H54 (cell line): ENCODE data around the gene IP6K1.
"Not testable (repeated sequence)": the region's sequence is repeated elsewhere in the genome, so short reads cannot be mapped to it uniquely, and the experiment has no call there.

Source experiments
- DNase-seq: peaks from one replicate; pipeline ENCODE4 v3.0.0; 2011; ENCODE audit warnings: low spot score, mixed read lengths; ENCODE audit not compliant: insufficient read length
- FAIRE-seq: peaks from 3 replicates; lab custom pipeline; 2011; peaks lifted over from hg19 to GRCh38; lab: Jason Lieb, UNC
- POLR2A ChIP-seq: IDR thresholded peaks from 2 replicates; pipeline ENCODE4 v1.6.1; 2011; ENCODE audit warnings: low read depth, mild to moderate bottlenecking, low read length

Gene IP6K1

DNA sequence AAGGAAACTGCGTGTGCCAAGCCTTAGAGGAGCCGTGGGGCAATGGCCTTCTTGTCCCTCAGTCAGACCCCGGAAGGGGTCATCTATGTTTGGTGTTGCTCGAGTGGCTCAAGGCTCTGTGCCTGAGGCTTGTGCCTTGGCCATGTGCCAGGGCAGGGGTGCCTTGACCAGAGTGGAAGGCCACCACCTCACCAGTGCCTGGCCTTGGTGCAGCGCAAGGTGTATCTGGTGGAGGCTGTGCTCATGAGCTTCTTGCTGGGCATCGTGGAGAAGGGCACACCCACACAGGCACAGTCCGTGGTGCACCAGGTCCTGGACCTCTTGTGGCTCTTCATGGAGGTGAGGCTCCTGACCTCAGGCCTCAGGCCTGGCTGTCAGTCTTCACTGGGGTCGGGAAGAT lies 86.3 kb downstream of the IP6K1 start:
- DNase-seq (no peak), FAIRE-seq (no peak)
- no peak for TF ChIP-seq POLR2A

DNA sequence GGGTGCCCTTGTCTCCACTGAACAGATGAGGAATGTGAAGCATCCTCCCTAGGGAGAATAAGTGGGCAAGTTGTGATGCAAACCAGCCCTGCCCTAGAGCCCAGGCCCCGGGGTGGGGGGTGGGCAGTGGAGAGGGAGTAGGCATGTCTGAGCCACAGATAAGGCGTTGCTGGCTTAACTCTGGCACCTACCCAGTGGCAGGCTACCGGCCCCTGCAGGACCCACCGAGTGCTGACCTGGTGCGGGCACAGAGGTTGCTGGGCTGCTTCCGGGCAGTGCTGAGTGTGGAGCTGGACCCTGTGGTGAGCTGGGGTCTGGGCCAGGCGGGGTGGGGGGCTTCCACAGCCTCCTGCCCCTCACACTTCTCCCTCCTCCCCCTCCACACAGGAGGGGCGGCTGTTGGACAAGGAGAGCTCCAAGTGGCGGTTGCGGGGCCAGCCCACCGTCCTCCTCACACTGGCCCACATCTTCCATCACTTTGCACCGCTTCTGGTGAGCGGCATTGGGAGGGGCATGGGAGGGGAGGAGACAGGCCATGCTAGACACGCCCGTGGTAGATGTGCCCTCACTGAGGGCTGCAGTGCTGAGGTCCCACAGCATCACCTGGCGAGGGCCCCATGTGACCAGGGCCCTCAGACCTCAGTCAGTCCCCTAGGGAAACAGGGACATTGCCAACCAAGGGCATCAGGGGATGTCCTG lies 86.9 kb downstream of the IP6K1 start:
- FAIRE-seq (no peak), DNase-seq (no peak)
- no peak for TF ChIP-seq POLR2A

DNA sequence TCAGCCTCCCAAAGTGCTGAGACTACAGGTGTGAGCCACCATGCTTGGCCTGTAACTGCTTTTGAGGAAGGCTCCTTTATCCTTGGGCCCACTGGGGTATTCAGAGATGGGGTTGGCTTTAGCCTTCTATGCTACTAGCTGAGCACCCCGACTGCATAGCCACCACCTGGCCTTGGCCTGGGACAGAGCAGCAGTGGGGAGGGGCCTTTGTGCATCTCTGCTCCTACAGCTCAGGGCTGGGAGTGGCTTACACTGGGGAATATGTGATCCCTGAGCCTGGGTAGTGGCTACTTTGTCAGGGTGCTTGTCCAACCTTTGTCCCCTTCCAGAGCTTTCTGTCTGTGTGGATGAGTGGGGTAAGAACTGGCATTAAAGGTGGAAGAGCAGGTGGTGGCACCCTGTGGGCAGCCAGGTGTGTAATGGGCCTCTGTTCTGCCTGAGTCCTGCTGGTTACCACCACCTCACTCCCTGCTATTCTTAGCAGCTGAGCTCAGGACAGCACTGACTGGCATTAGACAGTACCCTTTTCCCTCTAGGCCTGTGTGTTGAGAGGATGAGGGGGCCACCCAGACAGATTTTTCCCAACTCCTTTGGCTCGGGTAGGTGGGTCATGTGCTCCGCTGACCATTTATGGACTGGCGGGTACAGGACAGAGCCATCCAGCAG lies 90.9 kb downstream of the IP6K1 start:
- not testable (repeated sequence) for DNase-seq, FAIRE-seq

DNA sequence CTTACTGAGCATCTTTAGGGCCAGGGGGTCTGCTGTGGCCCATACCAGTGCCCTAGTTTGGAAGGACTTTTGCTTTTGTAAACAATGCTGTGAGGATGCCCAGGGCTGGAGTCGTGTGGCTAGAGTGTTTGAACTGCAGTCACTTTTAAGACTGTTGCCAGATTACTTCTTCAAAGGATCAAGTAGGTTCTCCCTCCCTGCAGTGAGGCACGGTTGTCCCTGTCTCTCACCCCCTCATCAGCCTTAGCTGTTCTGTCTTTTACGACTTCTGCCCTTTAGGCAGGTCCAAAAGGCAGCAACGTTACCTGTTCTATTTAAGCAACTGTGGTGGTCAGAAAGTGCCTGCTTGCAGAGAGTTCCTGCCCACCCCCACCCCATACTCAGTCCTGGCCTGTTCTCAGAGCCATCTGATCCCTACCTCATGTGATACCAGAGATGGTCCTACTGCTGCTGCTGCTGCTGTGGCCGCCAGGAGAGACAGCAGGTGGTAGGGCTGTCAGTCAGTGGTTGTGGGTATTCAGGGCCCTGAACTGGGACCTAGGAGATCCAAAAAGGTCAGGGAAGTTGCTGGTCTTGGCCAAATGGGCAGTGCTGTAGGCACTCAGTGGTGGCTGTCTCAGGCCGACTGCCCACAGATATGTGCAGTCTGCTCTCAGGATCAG lies 91.8 kb downstream of the IP6K1 start:
- DNase-seq, FAIRE-seq: not testable (repeated sequence)

DNA sequence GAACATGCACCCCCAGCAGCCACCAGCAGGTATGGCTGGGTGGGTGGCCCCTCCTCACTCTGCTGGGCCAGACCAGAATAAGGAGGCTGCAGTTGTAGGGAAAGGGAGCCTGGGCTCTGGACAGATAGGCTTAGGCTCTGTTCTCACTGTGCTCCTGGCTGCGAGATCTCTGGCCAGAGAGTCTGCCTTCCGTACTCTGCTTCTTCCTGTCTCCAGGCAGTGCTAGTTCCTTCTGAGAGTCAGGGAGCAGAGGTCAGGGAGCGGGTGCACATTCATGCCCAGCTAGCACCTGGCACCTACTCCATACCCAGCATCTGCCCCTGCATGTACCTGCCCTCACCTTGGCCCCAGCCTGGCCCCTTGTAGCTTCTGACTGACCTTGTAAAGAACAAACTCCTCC lies 94.9 kb downstream of the IP6K1 start:
- not testable (repeated sequence) for DNase-seq, FAIRE-seq

DNA sequence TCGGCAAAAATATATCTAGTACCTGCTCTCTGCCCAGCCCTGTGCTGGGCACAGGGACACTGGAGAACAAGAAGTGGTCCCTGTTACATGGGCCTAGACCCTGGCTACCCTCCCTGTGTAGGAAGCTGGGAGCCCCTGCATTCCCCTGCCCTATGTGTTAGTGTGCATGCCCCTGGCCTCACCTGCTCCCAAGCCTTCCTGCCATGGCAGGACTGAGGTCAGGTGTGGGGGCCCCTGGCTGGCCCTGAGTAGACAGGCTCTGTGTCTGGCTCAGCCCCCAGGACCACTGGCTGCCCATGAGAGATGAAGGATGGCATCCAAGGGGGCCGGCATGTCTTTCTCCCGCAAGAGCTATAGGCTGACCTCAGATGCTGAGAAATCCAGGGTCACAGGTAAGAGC lies 95.5 kb downstream of the IP6K1 start:
- not testable (repeated sequence) for FAIRE-seq

DNA sequence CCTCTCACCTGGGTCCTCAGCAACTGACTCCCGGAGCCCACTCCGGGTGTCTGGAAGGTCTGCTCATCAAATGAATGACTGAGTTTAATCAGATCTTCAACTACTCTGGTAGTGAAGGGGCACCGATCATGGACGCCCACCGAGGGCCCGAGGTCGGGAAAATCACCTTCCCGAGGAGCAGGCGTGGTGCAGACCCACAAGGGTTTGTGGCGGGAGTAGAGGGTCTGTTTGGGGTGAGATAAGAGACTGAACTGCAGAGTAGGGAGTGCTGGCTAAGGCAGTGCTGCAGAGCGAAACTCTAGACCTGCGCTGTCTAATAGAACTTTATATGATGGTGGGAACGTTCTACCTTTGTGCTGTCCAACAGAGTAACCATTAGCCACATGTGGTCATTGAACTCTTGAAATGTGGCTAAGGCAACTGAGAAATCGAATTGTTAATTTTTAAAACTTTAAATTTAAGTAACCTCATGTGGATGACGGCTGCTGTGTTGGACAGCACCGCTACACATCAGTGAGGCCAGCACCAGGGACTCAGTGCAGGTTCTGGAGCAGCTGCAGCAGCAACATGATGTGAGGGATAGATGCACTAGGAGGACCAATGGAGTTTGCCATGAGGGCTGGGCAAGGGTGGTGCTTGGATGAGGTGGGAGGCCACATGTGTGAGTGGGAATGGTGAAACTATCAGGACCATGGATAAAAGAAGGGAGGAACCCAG lies 96.3 kb downstream of the IP6K1 start:
- FAIRE-seq, DNase-seq: not testable (repeated sequence)

More for the DNA sequence above, 95.5 kb downstream of the IP6K1 start:
- DNase-seq = not testable (repeated sequence)

DNA sequence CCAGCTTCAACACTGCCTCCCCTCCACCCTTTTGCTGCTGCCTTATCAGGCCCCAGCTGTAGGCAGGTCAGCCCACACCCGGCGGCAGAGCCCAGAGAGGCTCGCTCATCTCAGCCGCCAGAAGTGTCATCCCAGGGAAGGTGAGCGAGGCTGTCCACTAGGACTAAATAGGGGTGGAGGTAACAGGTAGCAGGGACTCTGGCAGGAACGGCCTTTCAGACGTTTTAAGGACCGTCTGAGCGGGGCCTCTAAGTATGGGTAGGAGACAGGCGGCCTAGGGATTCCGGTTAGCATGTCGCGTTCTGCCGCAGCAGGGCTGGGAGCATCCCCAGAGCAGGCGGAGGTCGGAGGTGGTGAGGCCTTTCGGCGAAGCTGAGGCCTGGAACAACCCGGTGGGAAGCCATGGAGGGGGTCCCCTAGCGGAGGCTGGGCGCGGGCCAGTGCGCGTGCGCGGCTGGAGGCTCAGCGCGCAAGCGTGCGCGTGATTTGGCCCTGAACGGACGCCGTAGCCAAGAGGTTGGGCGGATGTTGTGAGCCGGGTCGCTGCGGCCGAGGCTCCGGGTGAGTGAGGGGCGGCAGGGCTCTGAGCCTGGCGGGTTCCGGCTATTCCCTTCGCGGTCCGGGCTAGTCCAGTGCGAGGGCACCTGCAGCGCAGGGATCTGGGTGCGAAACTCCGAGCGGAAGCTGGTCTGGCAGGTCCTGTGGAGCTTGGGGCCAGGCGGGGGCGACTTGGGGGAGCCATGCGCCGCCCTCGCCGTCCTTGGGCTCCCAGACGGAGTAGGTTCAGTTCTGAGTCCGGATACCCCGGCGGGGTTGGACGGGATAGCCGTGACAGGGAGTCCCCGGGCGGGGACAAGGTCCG lies 97.1 kb downstream of the IP6K1 start, which contains the start of the genes MST1 and RNF123:
MST1 (minus strand) TSS at position 429 of the 862 bp plus-strand sequence. CDS start 783 bp downstream, outside the sequence.
RNF123 (plus strand) TSS at position 512 of the 862 bp plus-strand sequence. CDS start 1,609 bp downstream, outside the sequence.
- FAIRE-seq (no peak), DNase-seq (peak; percentile 77)
- TF ChIP-seq POLR2A = peak; percentile 81

DNA sequence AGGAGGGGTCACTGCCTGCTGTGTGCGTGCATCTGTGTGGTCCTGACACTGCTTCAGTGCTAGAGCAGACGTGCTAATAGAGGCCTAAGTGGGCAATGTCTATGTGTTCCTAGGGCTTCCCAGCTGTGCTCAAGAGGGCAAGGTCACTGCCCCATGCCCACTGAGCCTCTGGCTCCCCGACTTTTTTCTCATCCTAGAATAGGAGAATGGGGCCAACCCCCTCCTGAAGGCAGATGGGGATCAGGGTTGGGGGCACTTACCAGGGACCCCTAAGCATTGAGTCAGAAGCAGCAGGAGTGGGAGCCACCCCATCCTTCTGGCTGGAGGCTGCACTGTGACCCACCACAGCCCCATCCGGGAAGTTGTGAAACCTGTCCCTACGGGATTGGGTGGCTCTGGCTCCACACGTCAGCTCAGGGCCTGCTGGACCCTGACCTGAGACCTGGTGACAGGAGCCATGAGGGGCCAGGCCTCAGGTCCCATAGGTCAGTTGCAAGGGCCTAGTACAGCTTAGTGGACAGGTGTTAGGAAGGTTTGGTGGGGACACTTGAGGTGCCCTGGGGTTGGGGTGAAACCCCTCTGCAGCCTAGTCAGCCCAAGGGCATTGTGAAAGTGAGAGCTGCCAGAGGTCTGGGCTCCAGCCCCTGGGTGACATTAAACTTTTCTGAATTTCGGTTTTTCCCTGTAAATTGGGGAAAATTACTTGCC lies 97.8 kb downstream of the IP6K1 start:
- FAIRE-seq, DNase-seq: not testable (repeated sequence)

DNA sequence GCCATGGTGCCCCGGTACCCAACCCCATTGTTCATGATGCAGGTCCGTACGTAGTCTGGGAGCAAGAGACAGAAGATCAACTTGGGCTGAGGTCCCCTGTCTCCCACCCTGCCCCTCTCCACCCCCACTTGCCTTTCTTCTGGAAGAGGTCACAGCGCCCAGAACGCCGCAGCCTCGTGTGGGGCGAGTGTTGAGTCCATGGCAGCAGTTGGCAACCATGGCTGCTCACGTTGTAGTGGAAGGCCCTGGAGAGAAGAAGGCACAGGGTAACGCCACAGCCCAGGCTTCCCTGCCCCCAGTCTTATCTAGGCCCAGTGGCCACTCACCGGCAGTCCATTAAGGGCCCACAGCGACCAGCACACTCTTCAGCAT lies 98.9 kb downstream of the IP6K1 start:
- DNase-seq, FAIRE-seq: not testable (repeated sequence)

DNA sequence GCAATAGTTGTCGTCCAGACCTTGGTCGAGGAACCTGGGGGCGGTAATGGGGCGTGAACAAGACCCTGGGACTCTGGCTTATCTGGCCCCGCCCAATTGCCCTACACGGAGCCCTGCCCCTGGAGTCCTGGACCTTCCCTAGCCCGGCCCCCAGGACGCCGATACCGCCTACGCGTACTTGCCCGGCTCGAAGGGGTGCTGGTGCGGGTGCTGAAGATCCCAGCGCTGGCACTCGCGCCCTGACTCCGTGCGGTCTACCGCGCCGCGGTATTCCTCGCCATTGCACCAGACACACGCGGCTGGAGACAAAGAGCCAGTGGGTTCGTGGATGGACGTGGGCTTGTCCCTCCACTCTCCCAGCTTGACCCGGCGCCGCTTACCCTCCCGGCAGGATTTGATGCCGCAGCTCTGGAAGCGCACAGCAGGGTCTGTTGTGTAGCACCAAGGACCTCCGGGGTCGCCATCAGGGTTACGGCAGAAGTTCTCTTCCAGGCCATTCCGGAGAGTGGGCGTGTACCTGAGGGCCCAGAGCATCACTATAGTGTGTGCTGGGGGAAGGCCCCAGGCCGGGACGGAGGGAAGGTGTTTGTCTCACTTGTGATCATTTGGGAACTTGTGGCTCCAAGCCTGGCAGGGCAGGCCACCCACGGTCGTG lies 99.4 kb downstream of the IP6K1 start:
- not testable (repeated sequence) for FAIRE-seq, DNase-seq

DNA sequence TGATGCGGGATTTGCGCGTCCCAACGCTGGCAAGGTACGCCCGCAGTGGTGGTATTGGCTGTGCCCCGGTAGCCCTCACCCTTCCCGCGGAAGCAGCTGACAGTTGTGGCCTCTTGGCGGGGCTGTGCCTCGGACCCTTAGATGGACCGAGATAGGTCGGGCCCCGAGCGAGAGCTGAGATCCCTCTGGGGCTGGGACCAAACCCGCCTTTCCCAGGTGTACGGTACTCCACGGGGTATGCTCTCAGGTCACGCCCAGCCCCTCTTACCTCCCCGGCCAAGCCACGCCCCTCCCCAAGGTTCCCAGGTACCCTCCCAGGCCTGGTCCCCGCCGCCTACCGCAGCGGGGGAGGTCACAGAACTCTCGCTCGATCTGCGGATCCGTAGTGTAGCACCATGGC lies 100.0 kb downstream of the IP6K1 start:
- FAIRE-seq, DNase-seq: not testable (repeated sequence)

DNA sequence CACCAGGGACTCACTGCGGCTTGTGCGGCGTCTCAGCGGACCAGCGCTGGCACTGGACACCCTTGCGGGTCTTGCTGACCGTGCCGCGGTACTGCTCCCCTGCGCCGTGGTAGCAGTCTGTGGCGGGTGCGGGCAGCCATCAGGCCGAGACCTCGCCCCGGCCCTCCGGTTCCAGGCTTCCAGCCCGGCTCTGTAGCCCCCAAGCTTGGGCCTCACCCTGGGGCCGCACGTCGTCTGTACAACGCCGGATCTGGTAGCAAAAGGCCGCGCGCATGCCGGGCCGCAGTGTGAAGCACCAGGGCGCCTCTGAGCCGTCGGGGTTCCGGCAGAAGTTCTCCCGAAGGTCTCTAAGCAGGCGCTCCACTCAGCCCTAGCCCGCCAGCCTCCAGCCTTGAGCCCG lies 100.5 kb downstream of the IP6K1 start:
- FAIRE-seq, DNase-seq: not testable (repeated sequence)

DNA sequence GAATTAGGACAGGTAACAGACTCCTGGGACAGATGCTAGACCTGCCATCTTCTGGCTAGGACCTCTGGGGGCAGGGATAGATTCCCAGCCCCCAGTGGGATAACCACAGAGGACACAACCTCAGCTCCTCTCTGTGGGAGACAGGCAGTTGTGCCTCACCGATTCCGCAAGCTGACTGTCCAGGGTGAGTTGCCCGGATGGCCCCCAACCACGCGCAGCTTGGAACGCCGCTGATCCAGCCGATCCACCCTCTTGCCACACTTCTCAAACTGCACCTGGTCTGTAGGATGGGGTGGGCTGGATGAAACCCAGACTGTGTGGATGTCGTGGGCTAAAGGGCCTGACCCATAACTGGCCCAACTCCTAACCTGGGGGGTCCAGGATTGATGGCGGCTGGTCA lies 101.2 kb downstream of the IP6K1 start:
- not testable (repeated sequence) for FAIRE-seq, DNase-seq

DNA sequence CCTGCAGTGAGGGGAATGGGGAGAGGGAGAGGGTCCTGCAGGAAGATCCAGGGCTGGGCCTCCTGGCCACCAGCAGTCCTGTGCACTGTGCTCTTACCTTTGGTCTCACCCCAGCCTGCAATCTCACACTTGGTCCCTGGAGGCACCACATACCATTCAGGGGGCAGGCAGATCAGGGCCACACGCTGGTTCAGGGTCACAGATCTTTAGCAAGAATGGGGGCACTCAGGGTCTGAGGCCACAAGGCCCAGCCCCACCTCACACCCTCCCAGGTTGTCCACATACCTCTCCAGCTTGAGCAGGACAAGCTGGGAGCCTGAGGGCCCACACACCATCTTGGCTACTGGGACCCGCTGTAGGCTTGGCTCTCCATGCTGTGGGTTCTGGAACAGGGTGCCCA lies 101.9 kb downstream of the IP6K1 start:
- not testable (repeated sequence) for FAIRE-seq, DNase-seq
